GM12878 (cell line): Measurements from ENCODE around the gene CXorf58. TPM values are rescaled to one million over a fixed set of nuclear protein-coding genes. Genes with fewer than 3 reads are reported as not detected.

Experiments
- ATAC-seq: fragments of 200-7000 bp; cut with Tn5 transposase; 3 replicates; pipeline ENCODE4 v1.9.1; 2020; ENCODE audit warnings: mild to moderate bottlenecking, moderate library complexity
- BruUV-seq: library from RNA; stranded (reverse); fragments of 400-500 nt; replicated peaks from 2 replicates; lab custom pipeline; 2021; lab: Mats Ljungman, UMichigan
- CTCF ChIA-PET: fragments of 300-600 bp; sonication (Branson Sonifier 250); formaldehyde crosslinking; extraction: SDS; loops from one replicate; lab custom pipeline; 2021; ENCODE audit warnings: inconsistent platforms; lab: Yijun Ruan, JAX
- POLR2A ChIA-PET: fragments of 350-600 bp; formaldehyde crosslinking; extraction: SDS; loops from one replicate; lab custom pipeline; 2021; ENCODE audit warnings: inconsistent platforms; lab: Charles Lee
- RAD21 ChIA-PET: fragments of 300-600 bp; sonication (Branson Sonifier 250); formaldehyde crosslinking; loops from one replicate; lab custom pipeline; 2023; ENCODE audit warnings: antibody characterized with exemption; ENCODE audit not compliant: unreplicated experiment; lab: Charles Lee
- SMC1A ChIA-PET: fragments of 300-600 bp; sonication (Branson Sonifier 250); formaldehyde crosslinking; loops from one replicate; lab custom pipeline; 2023; ENCODE audit not compliant: unreplicated experiment, uncharacterized antibody; lab: Charles Lee
- DNase-seq: peaks from one replicate; pipeline ENCODE4 v3.0.0-alpha.2; 2011; ENCODE audit warnings: low read depth, low spot score
- FAIRE-seq: peaks from 3 replicates; lab custom pipeline; 2011; peaks lifted over from hg19 to GRCh38; lab: Jason Lieb, UNC
- H2AFZ ChIP-seq: 2 replicates; pipeline ENCODE4 v1.6.0; 2011; ENCODE audit warnings: low read depth, low read length, control low read depth; ENCODE audit not compliant: control insufficient read depth
- H3K27ac ChIP-seq: 2 replicates; pipeline ENCODE4 v1.5.1; 2011; ENCODE audit warnings: control low read depth; ENCODE audit not compliant: control insufficient read depth, insufficient read depth
- H3K27me3 ChIP-seq, 2 experiments: replicated peaks in 1 of 2; 2 replicates each; pipeline versions ENCODE4 v1.6.0 to v1.6.1; 2011; ENCODE audit warnings: low read length in 1 of 2; ENCODE audit not compliant: control insufficient read depth in 2 of 2, insufficient read depth in 2 of 2
- H3K36me3 ChIP-seq, 2 experiments: 2 replicates each; pipeline ENCODE4 v1.5.1; 2011; ENCODE audit warnings: low read length in 1 of 2; ENCODE audit not compliant: control insufficient read depth in 2 of 2, insufficient read depth in 2 of 2
- H3K4me1 ChIP-seq: 2 replicates; pipeline ENCODE4 v1.6.1; 2011; ENCODE audit warnings: mild to moderate bottlenecking, low read length, moderate library complexity, mixed read lengths; ENCODE audit not compliant: control insufficient read depth, insufficient read depth
- H3K4me2 ChIP-seq: 2 replicates; pipeline ENCODE4 v1.6.0; 2011; ENCODE audit warnings: control low read depth; ENCODE audit not compliant: control insufficient read depth, insufficient read depth
- H3K4me3 ChIP-seq: fragments of 200-600 bp; sonication (generic); 2 replicates; pipeline ENCODE4 v1.5.1; 2016
- H3K79me2 ChIP-seq: 2 replicates; pipeline ENCODE4 v1.6.0; 2011; ENCODE audit warnings: low read length; ENCODE audit not compliant: control insufficient read depth, insufficient read depth
- H3K9ac ChIP-seq: 2 replicates; pipeline ENCODE4 v1.8.0; 2011; ENCODE audit warnings: low read length, control low read depth, mixed read lengths; ENCODE audit not compliant: control insufficient read depth, insufficient read depth
- H3K9me3 ChIP-seq: replicated peaks from 3 replicates; pipeline ENCODE4 v1.5.1; 2011; ENCODE audit warnings: mild to moderate bottlenecking, low read length; ENCODE audit not compliant: control insufficient read depth, insufficient read depth
- H4K20me1 ChIP-seq: 2 replicates; pipeline ENCODE4 v1.6.0; 2011; ENCODE audit not compliant: control insufficient read depth, insufficient read depth
- CHD2 ChIP-seq: IDR thresholded peaks from 2 replicates; pipeline ENCODE4 v1.6.1; 2011; ENCODE audit warnings: low read depth, low read length, improper control_type of control experiment, borderline replicate concordance
- EZH2 ChIP-seq: IDR thresholded peaks from 2 replicates; pipeline ENCODE4 v1.6.1; 2012; ENCODE audit warnings: low read depth, mild to moderate bottlenecking, control low read depth, inconsistent platforms, low read length, borderline replicate concordance; ENCODE audit not compliant: control insufficient read depth
- FOXM1 ChIP-seq: IDR thresholded peaks from 2 replicates; pipeline ENCODE4 v1.6.1; 2012; ENCODE audit warnings: low read depth, mild to moderate bottlenecking, inconsistent platforms, low read length, moderate library complexity
- GATAD2B ChIP-seq: fragments of 450-650 bp; conservative IDR thresholded peaks from 2 replicates; pipeline ENCODE4 v1.6.1; 2017; ENCODE audit warnings: low read depth, mild to moderate bottlenecking, moderate library complexity
- HCFC1 ChIP-seq: fragments of 150-350 bp; IDR thresholded peaks from 2 replicates; pipeline ENCODE4 v1.6.1; 2014; ENCODE audit warnings: low read length
- HDAC6 ChIP-seq: fragments of 200-600 bp; sonication (generic); IDR thresholded peaks from one replicate; pipeline ENCODE4 v1.8.0; 2017; ENCODE audit warnings: antibody characterized with exemption; ENCODE audit not compliant: unreplicated experiment
- HDGF ChIP-seq: fragments of 450-650 bp; IDR thresholded peaks from 2 replicates; pipeline ENCODE4 v1.6.1; 2016; ENCODE audit warnings: antibody characterized with exemption
- MTA2 ChIP-seq: fragments of 450-650 bp; IDR thresholded peaks from 2 replicates; pipeline ENCODE4 v1.6.1; 2016; ENCODE audit warnings: low read depth, mild to moderate bottlenecking, moderate library complexity
- MTA3 ChIP-seq: IDR thresholded peaks from 2 replicates; pipeline ENCODE4 v1.6.1; 2012; ENCODE audit warnings: low read length, inconsistent platforms, borderline replicate concordance
- MYC ChIP-seq: IDR thresholded peaks from 2 replicates; pipeline ENCODE4 v1.6.1; 2011; ENCODE audit warnings: mild to moderate bottlenecking, low read length, moderate library complexity, inconsistent platforms; ENCODE audit not compliant: insufficient read depth, insufficient replicate concordance, insufficient read length, severe bottlenecking
- PAX5 ChIP-seq: IDR thresholded peaks from 2 replicates; pipeline ENCODE4 v1.6.1; 2011; ENCODE audit warnings: low read depth, low read length, borderline replicate concordance
- POLR2AphosphoS2 ChIP-seq: IDR thresholded peaks from 2 replicates; pipeline ENCODE4 v1.6.1; 2011; ENCODE audit warnings: low read depth, mild to moderate bottlenecking, low read length, improper control_type of control experiment, moderate library complexity
- RAD51 ChIP-seq: fragments of 450-650 bp; IDR thresholded peaks from 2 replicates; pipeline ENCODE4 v1.6.1; 2016; ENCODE audit warnings: moderate library complexity, mild to moderate bottlenecking, inconsistent platforms
- REST ChIP-seq: IDR thresholded peaks from 2 replicates; pipeline ENCODE4 v1.6.1; 2012; ENCODE audit warnings: mild to moderate bottlenecking, low read depth, low read length
- SKIL ChIP-seq: fragments of 450-650 bp; IDR thresholded peaks from 2 replicates; pipeline ENCODE4 v1.6.1; 2017; ENCODE audit warnings: mild to moderate bottlenecking, low read depth, inconsistent platforms; ENCODE audit not compliant: poor library complexity, severe bottlenecking
- WGBS: methylation state at CpG from one replicate; pipeline ENCODE4 v1.1.6; 2016; ENCODE audit warnings: low lambda C conversion rate; ENCODE audit not compliant: insufficient replicate concordance, insufficient coverage; ENCODE audit errors: missing lambda C conversion rate; 5-methylcytosine and 5-hydroxymethylcytosine counted together
- in situ Hi-C: fragments of 300-500 bp; cut with MboI; formaldehyde crosslinking; loops from 9 replicates; pipeline ENCODE4 v1.14.3; 2018; ENCODE audit warnings: mixed read lengths
- intact Hi-C: fragments of 100-400 bp; cut with micrococcal nuclease; formaldehyde crosslinking; loops from one replicate; pipeline ENCODE4 v1.14.2; 2022; ENCODE audit not compliant: unreplicated experiment
- polyA plus RNA-seq, 11 experiments: library from polyadenylated mRNA; depleted of rRNA in 4 of 11; unstranded in 6 of 11; stranded (reverse) in 5 of 11; fragments of >200 nt; fragmentation: Nextera tagmentation in 4 of 11; fragmentation: Illumina TruSeq in 1 of 11; extraction: Ambion mirVana in 4 of 11; extraction: Trizol in 1 of 11; gene quantifications; 1 replicate in 1 of 11; 2 replicates in 10 of 11; pipeline versions ENCODE4 v1.2.1 to v1.2.3, GENCODE V29; 2011 to 2016; ENCODE audit warnings: inconsistent platforms in 2 of 11, missing spikeins in 2 of 11, low read depth in 1 of 11
- total RNA-seq, 4 experiments: library from RNA; depleted of rRNA in 3 of 4; stranded (reverse); fragments of >200 nt in 3 of 4; fragmentation: Illumina TruSeq in 1 of 4; extraction: Trizol in 1 of 4; gene quantifications; 2 replicates each; pipeline versions ENCODE4 v1.2.1 to v1.2.3, GENCODE V29; 2013 to 2021
- TF ChIP-seq, protein P1 (sequence below): IDR thresholded peaks from 2 replicates; pipeline ENCODE4 v1.6.1; 2012; ENCODE audit warnings: low read depth, low read length, improper control_type of control experiment
- TF ChIP-seq, protein P2 (sequence below): fragments of 450-650 bp; IDR thresholded peaks from 2 replicates; pipeline ENCODE4 v1.6.1; 2017; ENCODE audit warnings: borderline replicate concordance

The CXorf58 gene
- total and polyA plus RNA-seq, 10 of the 15 experiments (the other 5 are each of a cell fraction or from before 2014, with no cell fraction given) = 0.10 to 0.24 (median 0.13) TPM; not detected in 5

GRCh38 chrX:23932046-23932445 is 24.2 kb downstream of the CXorf58 start:
- Histone ChIP-seq H3K79me2 (no peaks in the 10 kb centered on the region), H3K4me3 (no peak overlapping the region)
- CTCF ChIA-PET = no interaction called here
- TF ChIP-seq POLR2AphosphoS2 (no peak), GATAD2B (no peak), CHD2 (no peak), HCFC1 (no peak), REST (no peak), MTA3 (no peak), MTA2 (no peak), RAD51 (no peak), SKIL (no peak), PAX5 (no peak), HDGF (no peak), MYC (no peak), HDAC6 (no peak), FOXM1 (no peak), EZH2 (no peak)
- TF ChIP-seq, protein P1, sequence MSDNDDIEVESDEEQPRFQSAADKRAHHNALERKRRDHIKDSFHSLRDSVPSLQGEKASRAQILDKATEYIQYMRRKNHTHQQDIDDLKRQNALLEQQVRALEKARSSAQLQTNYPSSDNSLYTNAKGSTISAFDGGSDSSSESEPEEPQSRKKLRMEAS = no peak
- TF ChIP-seq, protein P2, sequence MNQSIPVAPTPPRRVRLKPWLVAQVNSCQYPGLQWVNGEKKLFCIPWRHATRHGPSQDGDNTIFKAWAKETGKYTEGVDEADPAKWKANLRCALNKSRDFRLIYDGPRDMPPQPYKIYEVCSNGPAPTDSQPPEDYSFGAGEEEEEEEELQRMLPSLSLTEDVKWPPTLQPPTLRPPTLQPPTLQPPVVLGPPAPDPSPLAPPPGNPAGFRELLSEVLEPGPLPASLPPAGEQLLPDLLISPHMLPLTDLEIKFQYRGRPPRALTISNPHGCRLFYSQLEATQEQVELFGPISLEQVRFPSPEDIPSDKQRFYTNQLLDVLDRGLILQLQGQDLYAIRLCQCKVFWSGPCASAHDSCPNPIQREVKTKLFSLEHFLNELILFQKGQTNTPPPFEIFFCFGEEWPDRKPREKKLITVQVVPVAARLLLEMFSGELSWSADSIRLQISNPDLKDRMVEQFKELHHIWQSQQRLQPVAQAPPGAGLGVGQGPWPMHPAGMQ = no peak
- TF ChIP-seq, all 136 proteins: peak for 0
- no peak overlapping the region for H3K9ac ChIP-seq
- H3K36me3 ChIP-seq = no peaks in the 10 kb centered on the region
- 0% methylated on average over 1 of the region's 1 CpG for WGBS
- RAD21 ChIA-PET = no interaction called here
- in situ Hi-C loops (no loop called here), intact Hi-C loops (no loop called here)
- SMC1A ChIA-PET = no interaction called here
- FAIRE-seq (no peak), DNase-seq (no peak), ATAC-seq (no peak)
- BruUV-seq = no TSS peak
- H3K9me3 ChIP-seq = no peaks in the 10 kb centered on the region
- no peak overlapping the region for H3K27ac ChIP-seq
- no peak overlapping the region for H3K4me2 ChIP-seq
- no peaks in the 10 kb centered on the region for H4K20me1 ChIP-seq
- H2AFZ ChIP-seq = no peak overlapping the region
- no peaks in the 10 kb centered on the region; the same call in 1 of the 2 replicates for H3K4me1 ChIP-seq
- POLR2A ChIA-PET = no interaction called here
- no peaks in the 10 kb centered on the region for H3K27me3 ChIP-seq
